B cell (primary cell): ENCODE measurements around the gene TRABD. TPM values are rescaled to one million over a fixed set of nuclear protein-coding genes. Genes with fewer than 3 reads are reported as not detected.

Experiments
- ATAC-seq: fragments of 200-7000 bp; cut with Tn5 transposase; one replicate; pipeline ENCODE4 v1.10.0; 2021; ENCODE audit warnings: low read depth, mild to moderate bottlenecking, moderate number of reproducible peaks, moderate library complexity
- CTCF ChIA-PET: fragments of 350-600 bp; sonication (Branson Sonifier 250); formaldehyde crosslinking; loops from one replicate; lab custom pipeline; 2021; ENCODE audit warnings: antibody characterized with exemption, inconsistent platforms; lab: Charles Lee
- POLR2A ChIA-PET: fragments of 350-600 bp; sonication (Branson Sonifier 250); formaldehyde crosslinking; loops from one replicate; lab custom pipeline; 2021; ENCODE audit warnings: antibody characterized with exemption; lab: Charles Lee
- DNase-seq: peaks from one replicate; pipeline ENCODE4 v3.0.0; 2013
- H2AFZ ChIP-seq: 2 replicates; pipeline ENCODE4 v1.6.1; 2012; ENCODE audit warnings: mild to moderate bottlenecking, low read depth, low read length; ENCODE audit not compliant: insufficient read depth, poor library complexity, severe bottlenecking
- H3K27ac ChIP-seq, 2 donors: 1 replicate in 1 of 2; 2 replicates in 1 of 2; pipeline ENCODE4 v1.5.1; 2012 to 2013; ENCODE audit warnings: low read length in 2 of 2, mild to moderate bottlenecking in 2 of 2, moderate library complexity in 1 of 2
- H3K27me3 ChIP-seq, 4 experiments: fragments of 200-600 bp in 1 of 4; sonication (generic) in 1 of 4; replicated peaks in 1 of 4; 1 replicate in 2 of 4; 2 replicates in 2 of 4; pipeline versions ENCODE4 v1.6.1 to v1.7.0; 2013 to 2016; ENCODE audit warnings: low read length in 3 of 4, mild to moderate bottlenecking in 2 of 4, mixed read lengths in 1 of 4, moderate library complexity in 1 of 4; ENCODE audit not compliant: insufficient read depth in 4 of 4, control insufficient read depth in 3 of 4; ENCODE audit errors: control extremely low read depth in 1 of 4
- H3K36me3 ChIP-seq, 2 experiments: replicated peaks in 1 of 2; 1 replicate in 1 of 2; 2 replicates in 1 of 2; pipeline versions ENCODE4 v1.6.1 to v1.7.1; 2013; ENCODE audit warnings: low read length in 1 of 2; ENCODE audit not compliant: insufficient read depth in 2 of 2, control insufficient read depth in 1 of 2; ENCODE audit errors: control extremely low read depth in 1 of 2, extremely low read depth in 1 of 2
- H3K4me1 ChIP-seq, 2 donors: fragments of 200-600 bp in 1 of 2; sonication (generic) in 1 of 2; 1 replicate in 1 of 2; 2 replicates in 1 of 2; pipeline versions ENCODE4 v1.5.1 to v1.6.1; 2013 to 2017; ENCODE audit warnings: low read length in 2 of 2; ENCODE audit not compliant: control insufficient read depth in 2 of 2, insufficient read depth in 2 of 2
- H3K4me2 ChIP-seq: replicated peaks from 2 replicates; pipeline ENCODE3; 2012; ENCODE audit warnings: mild to moderate bottlenecking, low read depth, low read length; ENCODE audit not compliant: poor library complexity, severe bottlenecking
- H3K4me3 ChIP-seq, 5 experiments: fragments of 200-600 bp in 1 of 5; sonication (generic) in 1 of 5; 1 replicate in 3 of 5; 2 replicates in 2 of 5; pipeline versions ENCODE4 v1.5.1 to v1.7.0; 2011 to 2016; ENCODE audit warnings: low read length in 4 of 5, mild to moderate bottlenecking in 4 of 5, low read depth in 2 of 5, control low read depth in 1 of 5, moderate library complexity in 1 of 5; ENCODE audit not compliant: insufficient read depth in 1 of 5; ENCODE audit errors: control extremely low read depth in 1 of 5, extremely low read depth in 1 of 5
- H3K79me2 ChIP-seq: fragments of 200-600 bp; sonication (generic); one replicate; pipeline ENCODE4 v1.6.0; 2016; ENCODE audit warnings: low read length; ENCODE audit not compliant: control insufficient read depth, insufficient read depth
- H3K9ac ChIP-seq: fragments of 200-600 bp; sonication (generic); 2 replicates; pipeline ENCODE4 v1.6.1; 2017; ENCODE audit warnings: mild to moderate bottlenecking, low read length, moderate library complexity
- H3K9me3 ChIP-seq, 3 donors: one replicate each; pipeline versions ENCODE4 v1.6.1 to v1.7.1; 2013; ENCODE audit warnings: low read length in 2 of 3; ENCODE audit not compliant: control insufficient read depth in 2 of 3, insufficient read depth in 1 of 3; ENCODE audit errors: control extremely low read depth in 1 of 3
- H4K20me1 ChIP-seq: 2 replicates; pipeline ENCODE4 v1.6.0; 2012; ENCODE audit warnings: mild to moderate bottlenecking, low read length; ENCODE audit not compliant: insufficient read depth, control insufficient read depth, poor library complexity, severe bottlenecking
- H3K27ac Mint-ChIP-seq: one replicate; pipeline ENCODE4 v1.8.0; 2021; ENCODE audit warnings: mixed read lengths
- H3K27me3 Mint-ChIP-seq: one replicate; pipeline ENCODE4 v1.8.0; 2021; ENCODE audit warnings: mixed read lengths
- H3K4me1 Mint-ChIP-seq: one replicate; pipeline ENCODE4 v1.8.0; 2021; ENCODE audit warnings: mixed read lengths
- H3K4me3 Mint-ChIP-seq: one replicate; pipeline ENCODE4 v1.8.0; 2021; ENCODE audit warnings: mixed read lengths
- H3K9me3 Mint-ChIP-seq: one replicate; pipeline ENCODE4 v1.8.0; 2022; ENCODE audit warnings: mixed read lengths; ENCODE audit not compliant: insufficient read depth
- CTCF ChIP-seq: fragments of 200-600 bp; IDR thresholded peaks from one replicate; pipeline ENCODE4 v1.8.0; 2022; ENCODE audit warnings: antibody characterized with exemption, mild to moderate bottlenecking
- EZH2 ChIP-seq: IDR thresholded peaks from 2 replicates; pipeline ENCODE4 v1.6.1; 2012; ENCODE audit warnings: borderline replicate concordance, low read depth, mild to moderate bottlenecking, moderate library complexity, low read length; ENCODE audit not compliant: insufficient read depth, poor library complexity, severe bottlenecking
- WGBS: methylation state at CpG from one replicate; pipeline ENCODE4 v1.1.5; 2013; ENCODE audit warnings: missing lambda C conversion rate; ENCODE audit not compliant: insufficient coverage; 5-methylcytosine and 5-hydroxymethylcytosine counted together
- intact Hi-C: fragments of 100-400 bp; cut with micrococcal nuclease; formaldehyde crosslinking; loops from one replicate; pipeline ENCODE4 v1.10.0; 2022
- polyA plus RNA-seq: library from polyadenylated mRNA; depleted of rRNA; stranded (reverse); fragments of >200 nt; gene quantifications from 2 replicates; pipeline ENCODE4 v1.2.3, GENCODE V29; 2012
- total RNA-seq, 2 donors: library from RNA; stranded (reverse); fragments of 120-200 nt in 1 of 2; gene quantifications; 1 replicate in 1 of 2; 2 replicates in 1 of 2; pipeline versions ENCODE4 v1.2.3 to v1.2.4, GENCODE V29; 2013 to 2022

TRABD gene
- total and polyA plus RNA-seq, 2 donors (not counting 1 experiment from before 2014, with no cell fraction given), result 164 to 200 TPM

GRCh38 chr22:50169181-50169759, 16.4 kb upstream of the TRABD start:
- WGBS, result 17% methylated on average over 23 of the region's 36 CpGs
- Histone ChIP-seq H2AFZ (no peak overlapping the region), H3K9me3 (peaks cover 0 to 5% (median 0%) of the 10 kb centered on the region in 3 donors), H3K27me3 (peaks cover 0 to 27% (median 18%) of the 10 kb centered on the region in 4 experiments), H3K4me2 (peak overlapping the region; percentile 77), H3K4me1 (peaks cover 23 to 25% of the 10 kb centered on the region in 2 donors), H3K9ac (no peak overlapping the region), H3K27ac (no peak overlapping the region), H3K4me3 (no peak overlapping the region), H4K20me1 (no peaks in the 10 kb centered on the region), H3K79me2 (no peaks in the 10 kb centered on the region), H3K36me3 (no peaks in the 10 kb centered on the region)
- TF ChIP-seq EZH2, result peak; percentile 47
- no peak for TF ChIP-seq CTCF
- Mint-ChIP-seq H3K9me3 (no peaks in the 10 kb centered on the region), H3K27me3 (peaks cover 26% of the 10 kb centered on the region), H3K27ac (peak overlapping the region; percentile 62), H3K4me1 (peaks cover 22% of the 10 kb centered on the region), H3K4me3 (peak overlapping the region; percentile 73)
- DNase-seq (peak; percentile 18), ATAC-seq (no peak)
- POLR2A ChIA-PET, result interaction anchor here (0.6 kb wide), 1 partner anchor 70 kb away, joined by 4 read pairs; no protein-coding TSS in a partner anchor
- intact Hi-C loops, result no loop called here
- CTCF ChIA-PET, result interaction anchor here (0.9 to 1.2 kb wide), 2 partner anchors 20 to 42 kb away, joined by 3 to 4 read pairs; no protein-coding TSS in a partner anchor

GRCh38 chr22:50169774-50170341, 15.9 kb upstream of the TRABD start:
- ChIA-PET CTCF (interaction anchor here (1.2 kb wide), 1 partner anchor 21 kb away, joined by 4 read pairs; no protein-coding TSS in a partner anchor), POLR2A (interaction anchor here (0.6 kb wide), 1 partner anchor 69 kb away, joined by 4 read pairs; no protein-coding TSS in a partner anchor)
- no peak overlapping the region for H2AFZ ChIP-seq
- peaks cover 0 to 5% (median 0%) of the 10 kb centered on the region in 3 donors for H3K9me3 ChIP-seq
- intact Hi-C loops, result no loop called here
- H3K4me1 ChIP-seq, result peaks cover 23 to 25% of the 10 kb centered on the region in 2 donors
- no peak overlapping the region for H3K9ac ChIP-seq
- peak; percentile 32 for ATAC-seq
- H3K36me3 ChIP-seq, result no peaks in the 10 kb centered on the region
- TF ChIP-seq EZH2, result no peak
- no peak overlapping the region for H3K27ac ChIP-seq
- Mint-ChIP-seq H3K27ac (no peak overlapping the region), H3K4me3 (peak overlapping the region; percentile 77), H3K9me3 (no peaks in the 10 kb centered on the region), H3K4me1 (peaks cover 22% of the 10 kb centered on the region), H3K27me3 (peaks cover 23% of the 10 kb centered on the region)
- peaks cover 0 to 27% (median 18%) of the 10 kb centered on the region in 4 experiments for H3K27me3 ChIP-seq
- peak overlapping the region; percentile 77 for H3K4me2 ChIP-seq
- H4K20me1 ChIP-seq, result no peaks in the 10 kb centered on the region
- peak overlapping the region in 2 of 5 experiments; percentile 25 to 33 for H3K4me3 ChIP-seq
- no peaks in the 10 kb centered on the region for H3K79me2 ChIP-seq
- peak; percentile 48 for DNase-seq
- under 1% methylated on average over 50 of the region's 70 CpGs for WGBS
